ENCODE results near the gene MBNL3.

DNA sequence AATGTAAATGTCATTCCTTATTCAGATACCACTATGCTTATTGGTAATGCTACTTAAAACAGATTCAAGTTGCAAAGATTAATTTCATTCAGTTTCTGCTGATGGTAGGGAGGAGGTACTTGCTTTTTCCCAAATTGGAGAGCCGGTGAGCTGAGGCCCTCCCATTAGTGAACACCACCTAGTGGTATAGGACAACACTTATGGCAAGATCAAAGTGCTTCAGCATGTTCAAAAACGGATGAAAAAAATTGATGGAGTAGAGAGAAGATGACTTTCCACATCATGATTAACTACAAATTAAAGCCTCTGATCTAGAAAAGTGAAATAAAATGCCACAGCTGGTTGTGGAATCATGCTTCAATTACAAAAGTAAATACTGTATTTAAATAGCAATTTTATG lies 112.9 kb downstream of the MBNL3 start:
- TF ChIP-seq ZNF274 (IDR thresholded peaks at IDR 0.05; ENCODE audit: low read depth, low read length) (no peak), YY1 (IDR thresholded peaks at IDR 0.05; ENCODE audit: insufficient read depth, insufficient read length) (no peak), SUZ12 (IDR thresholded peaks at IDR 0.05; ENCODE audit: extremely low read depth, insufficient read depth, insufficient read length) (no peak)
